Thoracic aorta (tissue), 2 donors: ENCODE measurements around the gene PNCK. TPM values are rescaled to one million over a fixed set of nuclear protein-coding genes. Genes with fewer than 3 reads are reported as not detected.

Experiments
- ATAC-seq: fragments of 150-250 bp; one replicate; pipeline ENCODE4 v1.8.0; 2017; ENCODE audit warnings: low read depth; ENCODE audit not compliant: insufficient number of reproducible peaks, low FRiP score
- DNase-seq: peaks from one replicate; pipeline ENCODE4 v3.0.0-alpha.2; 2020; ENCODE audit warnings: low spot score
- H3K27ac ChIP-seq, 2 donors: fragments of 200-600 bp; sonication (generic); 1 replicate in 1 of 2; 2 replicates in 1 of 2; pipeline ENCODE4 v1.5.1; 2016; ENCODE audit warnings: mild to moderate bottlenecking in 2 of 2, moderate library complexity in 2 of 2
- H3K27me3 ChIP-seq: fragments of 200-600 bp; sonication (generic); replicated peaks from 2 replicates; pipeline ENCODE4 v1.6.0; 2016; ENCODE audit warnings: mild to moderate bottlenecking; ENCODE audit not compliant: insufficient read depth
- H3K36me3 ChIP-seq: fragments of 200-600 bp; sonication (generic); one replicate; pipeline ENCODE4 v1.5.1; 2016
- H3K4me1 ChIP-seq, 2 donors: fragments of 200-600 bp; sonication (generic); 1 replicate in 1 of 2; 2 replicates in 1 of 2; pipeline versions ENCODE4 v1.5.1 to v1.6.0; 2016; ENCODE audit warnings: low read depth in 2 of 2, mild to moderate bottlenecking in 1 of 2; ENCODE audit not compliant: control insufficient read depth in 1 of 2
- H3K4me3 ChIP-seq: fragments of 200-600 bp; sonication (generic); 2 replicates; pipeline ENCODE4 v1.5.1; 2016; ENCODE audit warnings: mild to moderate bottlenecking
- H3K9me3 ChIP-seq: fragments of 200-600 bp; sonication (generic); 2 replicates; pipeline ENCODE4 v1.5.1; 2016
- CTCF ChIP-seq: fragments of 200-600 bp; sonication (generic); IDR thresholded peaks from one replicate; pipeline ENCODE4 v1.5.1; 2019; ENCODE audit warnings: antibody characterized with exemption
- total RNA-seq, 2 donors: library from RNA; depleted of rRNA; stranded (reverse); fragments of >200 nt; gene quantifications; one replicate each; pipeline versions ENCODE4 v1.1.0 to v1.2.3, GENCODE V29; 2016

Gene PNCK
- total RNA-seq, 2 donors from 2014 or later, result 1.2 to 3.2 TPM

DNA sequence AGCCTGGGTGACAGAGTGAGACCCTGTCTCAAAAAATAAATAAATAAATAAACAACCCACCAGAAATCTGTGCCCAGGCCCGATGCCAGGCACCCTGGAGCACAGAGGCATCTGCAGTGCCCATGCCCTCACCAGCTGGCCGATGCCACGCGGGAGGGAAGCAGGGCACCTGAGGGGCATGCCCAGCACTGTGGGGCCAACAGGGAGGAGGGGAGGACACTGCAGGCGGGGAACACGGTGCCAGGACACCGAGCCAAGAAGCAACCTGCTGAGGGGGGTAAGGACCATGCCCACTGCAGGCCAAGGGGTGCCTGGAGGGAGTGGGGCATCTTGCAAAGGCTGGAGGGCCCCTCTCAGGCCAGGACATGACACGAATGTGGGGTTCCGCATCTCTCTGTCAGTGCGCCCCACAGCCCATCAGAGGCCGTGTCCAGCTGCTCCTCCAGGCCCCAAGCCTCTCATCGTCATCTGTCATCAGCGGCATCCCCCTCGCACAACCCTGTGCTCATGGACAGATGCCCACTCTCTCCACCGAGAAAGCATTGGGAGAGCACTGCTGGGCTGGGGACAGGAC is 39.9 kb downstream of the PNCK start:
- Histone ChIP-seq H3K4me1 (no peaks in the 10 kb centered on the region), H3K36me3 (no peaks in the 10 kb centered on the region), H3K27ac (no peak overlapping the region), H3K27me3 (no peaks in the 10 kb centered on the region), H3K9me3 (no peaks in the 10 kb centered on the region), H3K4me3 (no peak overlapping the region)
- no peak for ATAC-seq
- no peak for TF ChIP-seq CTCF
- no peak for DNase-seq

- no peaks in the 10 kb centered on the region for H3K4me1 ChIP-seq
- no peak overlapping the region for H3K27ac ChIP-seq
- no peaks in the 10 kb centered on the region for H3K36me3 ChIP-seq
- DNase-seq, result no peak
- no peak for ATAC-seq
- no peak for TF ChIP-seq CTCF
- H3K4me3 ChIP-seq, result no peak overlapping the region
- no peaks in the 10 kb centered on the region for H3K9me3 ChIP-seq
- H3K27me3 ChIP-seq, result no peaks in the 10 kb centered on the region
Measured at GRCh38 chrX:153633048-153633447, 40.6 kb downstream of the PNCK start.

- TF ChIP-seq CTCF, result no peak
- no peaks in the 10 kb centered on the region for H3K4me1 ChIP-seq
- ATAC-seq, result no peak
- H3K27ac ChIP-seq, result no peak overlapping the region
- no peaks in the 10 kb centered on the region for H3K36me3 ChIP-seq
- DNase-seq, result no peak
- no peaks in the 10 kb centered on the region for H3K9me3 ChIP-seq
- no peaks in the 10 kb centered on the region for H3K27me3 ChIP-seq
- H3K4me3 ChIP-seq, result no peak overlapping the region
Measured at GRCh38 chrX:153632595-153632946, 41.0 kb downstream of the PNCK start.

DNA sequence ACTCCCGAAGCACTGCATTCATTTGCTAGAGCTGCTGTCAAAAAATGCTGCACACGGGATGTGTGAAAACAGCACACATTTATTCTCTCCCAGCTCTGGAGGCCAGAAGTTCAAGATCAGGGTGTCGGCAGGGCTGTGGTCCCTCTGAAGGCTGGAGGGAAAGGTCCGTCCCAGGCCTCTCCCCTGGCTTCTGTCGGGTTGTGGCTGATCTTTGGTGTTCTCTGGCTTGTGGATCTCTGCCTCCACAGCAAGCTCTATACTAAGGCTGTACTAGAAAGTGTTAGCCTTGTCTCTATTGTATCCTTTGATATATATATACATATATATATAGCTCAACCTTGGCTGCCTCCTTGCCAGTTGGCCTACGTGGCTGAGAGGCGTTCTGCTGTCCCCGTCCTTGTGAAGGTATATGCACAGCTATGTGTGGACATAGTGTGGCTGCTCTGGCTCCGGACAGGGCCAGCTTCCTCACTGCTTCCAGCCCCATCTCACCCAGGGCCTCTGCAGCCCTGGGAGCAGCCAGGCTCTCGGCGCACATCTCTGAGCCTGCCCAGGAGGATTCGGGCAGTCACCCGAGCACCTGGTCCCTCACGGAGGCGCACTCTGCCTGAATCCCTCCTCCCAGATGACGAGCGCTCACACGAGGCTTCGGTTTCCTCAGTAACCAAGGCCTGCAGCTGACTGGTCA is 41.6 kb downstream of the PNCK start:
- Histone ChIP-seq H3K36me3 (no peaks in the 10 kb centered on the region), H3K4me1 (no peaks in the 10 kb centered on the region), H3K4me3 (no peak overlapping the region), H3K27ac (no peak overlapping the region), H3K27me3 (no peaks in the 10 kb centered on the region), H3K9me3 (no peaks in the 10 kb centered on the region)
- TF ChIP-seq CTCF, result no peak
- DNase-seq (no peak), ATAC-seq (no peak)

- Histone ChIP-seq H3K4me1 (no peaks in the 10 kb centered on the region), H3K36me3 (no peaks in the 10 kb centered on the region), H3K9me3 (no peaks in the 10 kb centered on the region), H3K27ac (no peak overlapping the region), H3K27me3 (no peaks in the 10 kb centered on the region), H3K4me3 (no peak overlapping the region)
- ATAC-seq (no peak), DNase-seq (no peak)
- no peak for TF ChIP-seq CTCF
Measured at GRCh38 chrX:153631346-153631745, 42.3 kb downstream of the PNCK start.
